ENCODE measurements around the gene LMLN.
"Not testable (repeated sequence)": the region's sequence is repeated elsewhere in the genome, so short reads cannot be mapped to it uniquely, and the experiment has no call there.

LMLN gene

DNA sequence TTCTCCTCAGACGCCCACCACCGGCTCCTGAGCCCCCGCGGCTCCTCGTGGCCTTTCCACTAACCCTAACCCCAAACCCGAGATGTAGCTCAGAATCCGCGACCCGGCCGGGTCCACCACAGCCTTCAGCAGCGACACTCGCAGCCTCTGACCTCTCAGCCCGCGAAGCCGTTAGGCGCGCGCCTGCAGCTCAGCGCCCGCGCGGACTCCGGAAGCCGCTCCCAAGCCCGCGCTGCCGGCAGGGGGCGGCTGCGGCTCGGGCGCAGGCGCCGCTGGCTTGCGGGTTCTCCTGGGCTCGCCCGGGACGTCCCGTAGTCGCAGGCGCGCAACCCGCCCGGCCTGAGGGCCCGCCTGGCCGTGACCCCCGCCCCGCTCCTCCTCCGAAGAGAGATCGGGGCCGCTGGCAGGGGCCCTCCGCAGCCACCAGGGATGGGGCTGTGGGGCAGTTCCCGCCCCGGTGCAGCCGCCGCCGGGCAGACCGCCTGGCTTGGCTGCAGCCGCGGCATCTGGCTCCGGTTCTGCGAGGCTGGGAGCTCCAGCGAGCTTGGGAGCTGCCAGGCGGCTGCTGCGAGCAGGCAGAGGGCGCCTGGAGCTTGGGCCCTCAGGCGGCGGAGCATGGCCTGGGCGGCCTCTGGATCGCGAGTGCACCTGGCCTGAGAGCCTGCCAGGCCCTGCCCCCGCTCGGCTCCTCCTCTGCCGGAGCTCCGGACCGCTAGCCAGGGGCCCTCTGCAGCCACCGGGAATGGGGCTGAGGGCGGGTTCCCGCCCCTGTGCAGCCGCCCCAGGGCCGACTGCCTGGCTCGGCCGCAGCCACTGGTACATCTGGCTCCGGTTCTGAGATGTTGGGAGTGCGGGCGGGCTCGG is 120.7 kb downstream of the LMLN start:
- peak overlapping the region; percentile 41 for H3K4me3 ChIP-seq (ENCODE audit: low read length)
- TF ChIP-seq, protein P1, sequence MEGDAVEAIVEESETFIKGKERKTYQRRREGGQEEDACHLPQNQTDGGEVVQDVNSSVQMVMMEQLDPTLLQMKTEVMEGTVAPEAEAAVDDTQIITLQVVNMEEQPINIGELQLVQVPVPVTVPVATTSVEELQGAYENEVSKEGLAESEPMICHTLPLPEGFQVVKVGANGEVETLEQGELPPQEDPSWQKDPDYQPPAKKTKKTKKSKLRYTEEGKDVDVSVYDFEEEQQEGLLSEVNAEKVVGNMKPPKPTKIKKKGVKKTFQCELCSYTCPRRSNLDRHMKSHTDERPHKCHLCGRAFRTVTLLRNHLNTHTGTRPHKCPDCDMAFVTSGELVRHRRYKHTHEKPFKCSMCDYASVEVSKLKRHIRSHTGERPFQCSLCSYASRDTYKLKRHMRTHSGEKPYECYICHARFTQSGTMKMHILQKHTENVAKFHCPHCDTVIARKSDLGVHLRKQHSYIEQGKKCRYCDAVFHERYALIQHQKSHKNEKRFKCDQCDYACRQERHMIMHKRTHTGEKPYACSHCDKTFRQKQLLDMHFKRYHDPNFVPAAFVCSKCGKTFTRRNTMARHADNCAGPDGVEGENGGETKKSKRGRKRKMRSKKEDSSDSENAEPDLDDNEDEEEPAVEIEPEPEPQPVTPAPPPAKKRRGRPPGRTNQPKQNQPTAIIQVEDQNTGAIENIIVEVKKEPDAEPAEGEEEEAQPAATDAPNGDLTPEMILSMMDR (conservative IDR thresholded peaks at IDR 0.05; ENCODE audit: low read depth, low read length), result peak; percentile 51
- no peak for DNase-seq (ENCODE audit: low read depth)

DNA sequence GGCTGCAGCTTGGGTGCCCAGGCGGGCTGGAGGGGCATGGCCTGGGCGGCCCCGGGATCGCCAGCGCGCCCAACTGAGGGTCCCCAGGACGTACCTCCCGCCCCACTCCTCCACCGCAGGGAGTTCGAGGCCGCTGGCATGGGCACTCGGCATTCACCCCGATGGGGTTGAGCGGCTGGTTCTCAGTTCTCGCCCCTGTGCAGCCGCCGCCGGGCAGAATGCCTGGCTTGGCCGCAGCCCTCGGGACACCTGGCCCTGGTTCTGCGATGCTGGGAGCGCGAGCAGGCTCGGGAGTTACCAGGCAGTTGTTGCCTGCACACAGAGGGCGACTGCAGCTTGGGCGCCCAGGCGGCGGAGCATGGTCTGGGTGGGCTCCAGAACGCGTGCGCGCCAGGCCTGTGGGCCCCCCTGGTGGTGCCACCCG is 121.4 kb downstream of the LMLN start:
- no peak for DNase-seq (ENCODE audit: low read depth)
- TF ChIP-seq, protein P1 (conservative IDR thresholded peaks at IDR 0.05; ENCODE audit: low read depth, low read length), result no peak
- no peak overlapping the region for H3K4me3 ChIP-seq (ENCODE audit: low read length)

GRCh38 chr3:198082226-198082625 is 122.2 kb downstream of the LMLN start:
- DNase-seq (ENCODE audit: low read depth); H3K4me3 ChIP-seq (ENCODE audit: low read length): not testable (repeated sequence)

DNA sequence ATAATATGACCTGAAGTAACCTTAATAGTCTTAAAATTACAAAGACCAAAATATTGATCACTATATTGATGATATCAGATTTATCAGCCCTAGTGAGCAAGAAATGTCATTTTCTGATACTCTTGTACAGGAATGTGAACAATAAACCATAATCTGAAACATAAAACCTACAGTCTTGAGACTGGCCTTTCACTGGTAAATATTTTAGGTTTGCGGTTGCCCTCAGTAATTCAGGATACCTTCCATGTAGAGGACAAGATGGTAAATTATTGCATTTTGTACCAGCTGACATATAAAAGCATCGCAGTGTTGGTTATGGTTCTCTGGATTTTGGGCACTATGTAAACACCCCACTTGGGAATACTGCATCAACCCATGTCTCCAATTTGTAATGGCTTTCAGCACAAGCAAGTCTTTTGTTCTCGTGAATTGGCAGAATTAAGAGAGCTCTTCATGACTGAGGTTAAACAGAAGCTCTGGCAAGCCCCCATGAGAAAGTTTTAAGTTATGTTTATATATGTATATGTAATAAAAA is 128.5 kb downstream of the LMLN start:
- H3K4me3 ChIP-seq (ENCODE audit: low read length), result no peak overlapping the region
- no peak for DNase-seq (ENCODE audit: low read depth)
- TF ChIP-seq, protein P1 (conservative IDR thresholded peaks at IDR 0.05; ENCODE audit: low read depth, low read length), result no peak

- no peak for DNase-seq (ENCODE audit: low read depth)
- TF ChIP-seq, protein P1 (conservative IDR thresholded peaks at IDR 0.05; ENCODE audit: low read depth, low read length), result no peak
- H3K4me3 ChIP-seq (ENCODE audit: low read length), result no peak overlapping the region
Measured at GRCh38 chr3:198090795-198091332, 130.8 kb downstream of the LMLN start.

DNA sequence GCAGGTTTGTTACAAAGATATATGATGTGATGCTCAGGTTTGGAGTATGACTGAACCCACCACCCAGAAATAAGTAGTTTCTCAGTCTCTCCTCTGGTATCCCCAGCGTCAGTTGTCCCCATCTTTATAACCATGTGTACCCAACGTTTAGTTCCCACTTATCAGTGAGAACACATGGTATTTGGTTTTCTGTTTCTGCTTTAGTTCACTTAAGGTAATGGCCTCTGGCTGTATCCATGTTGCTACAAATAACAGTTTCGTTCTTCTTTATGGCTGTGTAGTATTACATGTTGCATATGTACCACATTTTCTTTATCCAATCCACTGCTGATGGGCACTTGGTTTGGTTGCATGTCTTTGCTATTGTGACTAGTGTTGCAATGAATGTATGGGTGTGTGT is 132.3 kb downstream of the LMLN start:
- TF ChIP-seq, protein P1 (conservative IDR thresholded peaks at IDR 0.05; ENCODE audit: low read depth, low read length), result no peak
- DNase-seq (ENCODE audit: low read depth), result no peak
- H3K4me3 ChIP-seq (ENCODE audit: low read length), result no peak overlapping the region

DNA sequence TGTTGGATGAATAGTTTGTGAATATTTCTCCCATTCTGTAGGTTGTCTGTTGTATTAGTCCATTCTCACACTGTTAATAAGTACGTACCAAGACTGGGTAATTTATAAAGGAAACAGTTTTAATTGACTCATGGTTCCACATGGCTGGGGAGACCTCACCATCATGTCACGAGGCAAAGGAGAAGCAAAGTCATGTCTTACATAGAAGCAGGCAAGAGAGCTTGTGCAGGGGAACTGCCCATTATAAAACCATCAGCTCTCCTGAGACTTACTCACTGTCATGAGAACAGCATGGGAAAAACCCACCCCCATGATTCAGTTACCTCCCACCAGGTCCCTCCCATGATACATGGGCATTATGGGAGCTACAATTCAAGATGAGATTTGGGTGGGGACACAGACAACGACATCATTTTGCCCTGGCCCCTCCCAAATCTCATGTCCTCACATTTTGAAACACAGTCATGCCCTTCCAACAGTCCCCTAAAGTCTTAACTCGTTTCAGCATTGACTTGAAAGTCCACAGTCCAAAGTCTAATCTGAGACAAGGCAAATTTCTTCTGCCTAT is 133.2 kb downstream of the LMLN start:
- TF ChIP-seq, protein P1 (conservative IDR thresholded peaks at IDR 0.05; ENCODE audit: low read depth, low read length), result no peak
- no peak for DNase-seq (ENCODE audit: low read depth)

More for the DNA sequence above, 133.2 kb downstream of the LMLN start:
- no peak overlapping the region for H3K4me3 ChIP-seq (ENCODE audit: low read length)
